HCT116 (cell line): ENCODE results near the gene PRIMA1. TPM values are rescaled to one million over a fixed set of nuclear protein-coding genes. Genes with fewer than 3 reads are reported as not detected.

Experiments
- ATAC-seq: fragments of 200-7000 bp; cut with Tn5 transposase; 2 replicates; pipeline ENCODE4 v1.9.1; 2020; ENCODE audit warnings: mild to moderate bottlenecking, moderate library complexity
- BruUV-seq: library from RNA; stranded (reverse); fragments of 400-500 nt; replicated peaks from 2 replicates; lab custom pipeline; 2021; lab: Mats Ljungman, UMichigan
- CTCF ChIA-PET: fragments of 300-600 bp; sonication (Branson Sonifier 250); formaldehyde crosslinking; loops from one replicate; lab custom pipeline; 2021; ENCODE audit warnings: antibody characterized with exemption; lab: Charles Lee
- POLR2A ChIA-PET: fragments of 300-600, 350-600 bp; sonication (Branson Sonifier 250); formaldehyde crosslinking; loops from one replicate; lab custom pipeline; 2021; ENCODE audit warnings: antibody characterized with exemption; lab: Charles Lee
- RAD21 ChIA-PET, 2 experiments: fragments of 300-600 bp; sonication (Branson Sonifier 250); formaldehyde crosslinking; loops; one replicate each; lab custom pipeline; 2023; ENCODE audit warnings: low total read pairs in 2 of 2; ENCODE audit not compliant: uncharacterized antibody in 2 of 2, unreplicated experiment in 2 of 2, low non-redundant PET in 1 of 2; lab: Charles Lee
- DNase-seq: peaks from one replicate; pipeline ENCODE4 v3.0.0-alpha.2; 2010; ENCODE audit warnings: low read depth, low spot score
- H2AFZ ChIP-seq: fragments of 200-600 bp; shearing (Covaris generic), sonication (generic); 2 replicates; pipeline ENCODE4 v1.6.1; 2017; ENCODE audit warnings: low read depth, mixed run types, mixed read lengths, antibody characterized with exemption, low read length; ENCODE audit not compliant: poor library complexity, severe bottlenecking
- H3K27ac ChIP-seq: 2 replicates; pipeline ENCODE4 v1.5.1; 2012; ENCODE audit warnings: low read depth, low read length
- H3K27me3 ChIP-seq: fragments of 200-600 bp; sonication (generic); 2 replicates; pipeline ENCODE4 v1.6.1; 2016; ENCODE audit warnings: mixed run types, low read length, mixed read lengths; ENCODE audit not compliant: insufficient read depth
- H3K36me3 ChIP-seq, 2 experiments: fragments of 200-500 bp in 1 of 2; fragments of 200-600 bp in 1 of 2; sonication (Bioruptor generic) in 1 of 2; sonication (generic) in 1 of 2; 2 replicates each; pipeline versions ENCODE4 v1.5.1 to v1.6.1; 2014 to 2016; ENCODE audit warnings: low read length in 2 of 2, inconsistent platforms in 1 of 2, mixed read lengths in 1 of 2, mixed run types in 1 of 2; ENCODE audit not compliant: insufficient read depth in 2 of 2, control insufficient read depth in 1 of 2
- H3K4me1 ChIP-seq, 2 experiments: fragments of 200-600 bp in 1 of 2; sonication (generic) in 1 of 2; 2 replicates each; pipeline versions ENCODE4 v1.5.1 to v1.6.1; 2012 to 2017; ENCODE audit warnings: low read length in 2 of 2, inconsistent platforms in 1 of 2, mild to moderate bottlenecking in 1 of 2, mixed read lengths in 1 of 2, mixed run types in 1 of 2, moderate library complexity in 1 of 2; ENCODE audit not compliant: insufficient read depth in 2 of 2, control insufficient read depth in 1 of 2
- H3K4me2 ChIP-seq: fragments of 200-600 bp; sonication (generic); 2 replicates; pipeline ENCODE4 v1.6.1; 2017; ENCODE audit warnings: mixed run types, low read length, mixed read lengths
- H3K4me3 ChIP-seq, 2 experiments: fragments of 200-600 bp in 1 of 2; sonication (generic) in 1 of 2; replicated peaks in 1 of 2; 2 replicates each; pipeline ENCODE4 v1.5.1; 2011 to 2016; ENCODE audit warnings: low read length in 2 of 2, control low read depth in 1 of 2, low read depth in 1 of 2, mild to moderate bottlenecking in 1 of 2, mixed read lengths in 1 of 2, mixed run types in 1 of 2
- H3K79me2 ChIP-seq: fragments of 200-600 bp; sonication (generic); 2 replicates; pipeline ENCODE4 v1.6.1; 2017; ENCODE audit warnings: mild to moderate bottlenecking, mixed run types, low read length, moderate library complexity, mixed read lengths; ENCODE audit not compliant: insufficient read depth
- H3K9ac ChIP-seq: fragments of 200-600 bp; sonication (generic); 2 replicates; pipeline ENCODE4 v1.6.1; 2016; ENCODE audit warnings: low read length, mixed read lengths
- H3K9me2 ChIP-seq: fragments of 200-600 bp; sonication (generic), shearing (Covaris generic); 2 replicates; pipeline ENCODE4 v1.6.1; 2017; ENCODE audit warnings: mixed run types, mild to moderate bottlenecking, moderate library complexity; ENCODE audit not compliant: insufficient read depth
- H3K9me3 ChIP-seq, 2 experiments: fragments of 200-500 bp in 1 of 2; fragments of 200-600 bp in 1 of 2; sonication (Bioruptor generic) in 1 of 2; sonication (generic) in 1 of 2; 2 replicates each; pipeline ENCODE4 v1.6.1; 2014 to 2017; ENCODE audit warnings: low read length in 2 of 2, mixed read lengths in 2 of 2, inconsistent platforms in 1 of 2, low read depth in 1 of 2, mild to moderate bottlenecking in 1 of 2, mixed run types in 1 of 2, moderate library complexity in 1 of 2; ENCODE audit not compliant: control insufficient read depth in 1 of 2, insufficient read depth in 1 of 2
- H4K20me1 ChIP-seq: fragments of 200-600 bp; sonication (generic), shearing (Covaris generic); 2 replicates; pipeline ENCODE4 v1.6.1; 2017; ENCODE audit warnings: mixed run types, mild to moderate bottlenecking, moderate library complexity; ENCODE audit not compliant: insufficient read depth
- CBX3 ChIP-seq: IDR thresholded peaks from 2 replicates; pipeline ENCODE4 v1.6.1; 2012; ENCODE audit warnings: low read depth
- EZH2phosphoT487 ChIP-seq: fragments of 200-600 bp; IDR thresholded peaks from 2 replicates; pipeline ENCODE4 v1.6.1; 2018; ENCODE audit warnings: antibody characterized with exemption, borderline replicate concordance
- FOSL1 ChIP-seq: IDR thresholded peaks from 2 replicates; pipeline ENCODE4 v1.6.1; 2012; ENCODE audit warnings: low read depth
- JUND ChIP-seq: IDR thresholded peaks from 2 replicates; pipeline ENCODE4 v1.6.1; 2012
- POLR2AphosphoS5 ChIP-seq: IDR thresholded peaks from 2 replicates; pipeline ENCODE4 v1.6.1; 2011; ENCODE audit warnings: mild to moderate bottlenecking, low read depth, low read length, moderate library complexity
- REST ChIP-seq: IDR thresholded peaks from 2 replicates; pipeline ENCODE4 v1.6.1; 2012; ENCODE audit warnings: low read depth
- SIN3A ChIP-seq: IDR thresholded peaks from 2 replicates; pipeline ENCODE4 v1.6.1; 2012; ENCODE audit warnings: low read depth
- ZBTB33 ChIP-seq: IDR thresholded peaks from 2 replicates; pipeline ENCODE4 v1.6.1; 2011; ENCODE audit warnings: mild to moderate bottlenecking, low read length, moderate library complexity; ENCODE audit not compliant: insufficient replicate concordance; ENCODE audit errors: extremely low read depth
- ZFX ChIP-seq: fragments of 450-650 bp; IDR thresholded peaks from 2 replicates; pipeline ENCODE4 v1.6.1; 2017
- ZNF274 ChIP-seq: fragments of 200-500 bp; sonication (Bioruptor generic); IDR thresholded peaks from 2 replicates; pipeline ENCODE4 v1.6.1; 2014; ENCODE audit warnings: mild to moderate bottlenecking, low read depth, low read length, inconsistent platforms
- intact Hi-C: fragments of 100-400 bp; cut with micrococcal nuclease; formaldehyde crosslinking; loops from 2 replicates; pipeline ENCODE4 v1.10.0; 2022
- total RNA-seq: library from RNA; stranded (reverse); gene quantifications from one replicate; pipeline ENCODE4 v1.2.1, GENCODE V29; 2021; ENCODE audit not compliant: unreplicated experiment

PRIMA1 gene
- total RNA-seq, 1 experiment from 2014 or later = 1.5 TPM

- ChIA-PET POLR2A (no interaction called here), CTCF (no interaction called here), RAD21 (no interaction called here)
- Histone ChIP-seq H3K9me2 (no peaks in the 10 kb centered on the region), H3K4me2 (no peak overlapping the region), H3K27ac (no peak overlapping the region), H3K79me2 (no peaks in the 10 kb centered on the region), H2AFZ (no peak overlapping the region), H4K20me1 (no peaks in the 10 kb centered on the region), H3K9ac (no peak overlapping the region), H3K36me3 (no peaks in the 10 kb centered on the region), H3K9me3 (no peaks in the 10 kb centered on the region), H3K4me3 (no peak overlapping the region), H3K4me1 (no peaks in the 10 kb centered on the region), H3K27me3 (no peaks in the 10 kb centered on the region)
- no peak for TF ChIP-seq ZNF274
- no peak for TF ChIP-seq CBX3
- TF ChIP-seq JUND = no peak
- TF ChIP-seq EZH2phosphoT487 = no peak
- no peak for TF ChIP-seq ZFX
- ATAC-seq = no peak
- BruUV-seq = no TSS peak
- no peak for DNase-seq
- intact Hi-C loops = no loop called here
Observed at GRCh38 chr14:93765155-93765554, 23.1 kb downstream of the PRIMA1 start.

GRCh38 chr14:93764211-93764659 is 24.1 kb downstream of the PRIMA1 start:
- Histone ChIP-seq H3K9me2 (no peaks in the 10 kb centered on the region), H3K27ac (no peak overlapping the region), H3K4me2 (no peak overlapping the region), H3K36me3 (no peaks in the 10 kb centered on the region), H3K27me3 (no peaks in the 10 kb centered on the region), H3K9ac (no peak overlapping the region), H2AFZ (no peak overlapping the region), H3K9me3 (no peaks in the 10 kb centered on the region), H4K20me1 (no peaks in the 10 kb centered on the region), H3K4me1 (no peaks in the 10 kb centered on the region), H3K4me3 (no peak overlapping the region), H3K79me2 (no peaks in the 10 kb centered on the region)
- intact Hi-C loops = no loop called here
- TF ChIP-seq SIN3A = no peak
- no peak for TF ChIP-seq REST
- no peak for TF ChIP-seq POLR2AphosphoS5
- TF ChIP-seq FOSL1 = no peak
- TF ChIP-seq ZBTB33 = no peak
- ChIA-PET RAD21 (no interaction called here), CTCF (no interaction called here), POLR2A (no interaction called here)
- ATAC-seq = no peak
- DNase-seq = no peak
- no TSS peak for BruUV-seq
